Type B pancreatic cell (in vitro differentiated cells): ENCODE measurements around the gene TMEM131L. TPM values are rescaled to one million over a fixed set of nuclear protein-coding genes. Genes with fewer than 3 reads are reported as not detected.

Source experiments
- DNase-seq: peaks from one replicate; pipeline ENCODE4 v3.0.0; 2021; ENCODE audit warnings: mixed read lengths; ENCODE audit not compliant: unreplicated experiment; ENCODE audit errors: extremely low spot score
- H3K27ac Mint-ChIP-seq: 2 replicates; pipeline ENCODE4 v1.8.0; 2021; ENCODE audit warnings: mild to moderate bottlenecking, mixed read lengths
- H3K27me3 Mint-ChIP-seq: 2 replicates; pipeline ENCODE4 v1.8.0; 2021; ENCODE audit warnings: mixed read lengths
- H3K36me3 Mint-ChIP-seq: 2 replicates; pipeline ENCODE4 v1.8.0; 2021; ENCODE audit warnings: mixed read lengths
- H3K4me1 Mint-ChIP-seq: one replicate; pipeline ENCODE4 v1.8.0; 2021; ENCODE audit warnings: mixed read lengths; ENCODE audit not compliant: unreplicated experiment
- H3K4me3 Mint-ChIP-seq: 2 replicates; pipeline ENCODE4 v1.8.0; 2021; ENCODE audit warnings: mild to moderate bottlenecking, mixed read lengths
- H3K9me3 Mint-ChIP-seq: 2 replicates; pipeline ENCODE4 v1.8.0; 2021; ENCODE audit warnings: mixed read lengths
- CTCF ChIP-seq: fragments of 200-600 bp; sonication (generic); conservative IDR thresholded peaks from 2 replicates; pipeline ENCODE4 v1.5.0; 2021; ENCODE audit warnings: antibody characterized with exemption, mild to moderate bottlenecking
- total RNA-seq: library from RNA; stranded (reverse); gene quantifications from 2 replicates; pipeline ENCODE4 v1.2.1, GENCODE V29; 2021; ENCODE audit warnings: low replicate concordance

Gene TMEM131L
- total RNA-seq, 1 donor from 2014 or later, result 21.3 TPM

DNA sequence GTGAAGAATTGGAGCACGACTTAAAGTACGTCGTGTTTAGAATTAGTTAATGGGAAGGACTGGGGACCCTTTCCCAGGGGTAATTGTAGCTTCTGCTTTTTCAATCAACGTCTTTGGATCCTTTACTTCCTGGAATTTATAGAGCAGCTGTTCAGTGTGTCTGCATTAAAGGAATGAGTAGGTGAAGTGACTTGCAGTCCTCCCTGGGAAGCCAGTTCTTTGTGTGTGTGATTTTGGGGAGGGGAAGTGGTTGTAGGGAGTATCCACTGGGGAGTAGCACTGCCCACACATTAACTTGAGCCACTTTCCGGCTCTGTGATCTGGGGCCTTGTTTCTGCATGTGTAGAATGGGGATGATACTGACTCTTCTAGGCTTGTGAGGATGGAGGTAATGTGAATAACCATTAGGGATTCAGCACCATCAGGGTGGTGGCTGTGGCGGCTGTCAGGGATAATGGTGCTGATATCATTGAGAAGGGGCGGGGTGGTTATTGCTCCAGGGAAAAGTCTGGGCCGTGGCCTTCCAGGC lies 54.7 kb downstream of the TMEM131L start:
- Mint-ChIP-seq H3K27me3 (no peaks in the 10 kb centered on the region), H3K27ac (peak overlapping the region; percentile 2), H3K4me1 (peaks cover 50% of the 10 kb centered on the region), H3K9me3 (no peaks in the 10 kb centered on the region), H3K4me3 (no peak overlapping the region), H3K36me3 (peaks cover 4% of the 10 kb centered on the region)
- no peak for DNase-seq
- no peak for TF ChIP-seq CTCF

- peaks cover 50% of the 10 kb centered on the region for H3K4me1 Mint-ChIP-seq
- no peak for TF ChIP-seq CTCF
- H3K36me3 Mint-ChIP-seq, result peaks cover 4% of the 10 kb centered on the region
- H3K27ac Mint-ChIP-seq, result no peak overlapping the region
- H3K9me3 Mint-ChIP-seq, result no peaks in the 10 kb centered on the region
- H3K27me3 Mint-ChIP-seq, result no peaks in the 10 kb centered on the region
- no peak overlapping the region for H3K4me3 Mint-ChIP-seq
- no peak for DNase-seq
These were observed 55.3 kb downstream of the TMEM131L start for GRCh38 chr4:153521478-153521877.

DNA sequence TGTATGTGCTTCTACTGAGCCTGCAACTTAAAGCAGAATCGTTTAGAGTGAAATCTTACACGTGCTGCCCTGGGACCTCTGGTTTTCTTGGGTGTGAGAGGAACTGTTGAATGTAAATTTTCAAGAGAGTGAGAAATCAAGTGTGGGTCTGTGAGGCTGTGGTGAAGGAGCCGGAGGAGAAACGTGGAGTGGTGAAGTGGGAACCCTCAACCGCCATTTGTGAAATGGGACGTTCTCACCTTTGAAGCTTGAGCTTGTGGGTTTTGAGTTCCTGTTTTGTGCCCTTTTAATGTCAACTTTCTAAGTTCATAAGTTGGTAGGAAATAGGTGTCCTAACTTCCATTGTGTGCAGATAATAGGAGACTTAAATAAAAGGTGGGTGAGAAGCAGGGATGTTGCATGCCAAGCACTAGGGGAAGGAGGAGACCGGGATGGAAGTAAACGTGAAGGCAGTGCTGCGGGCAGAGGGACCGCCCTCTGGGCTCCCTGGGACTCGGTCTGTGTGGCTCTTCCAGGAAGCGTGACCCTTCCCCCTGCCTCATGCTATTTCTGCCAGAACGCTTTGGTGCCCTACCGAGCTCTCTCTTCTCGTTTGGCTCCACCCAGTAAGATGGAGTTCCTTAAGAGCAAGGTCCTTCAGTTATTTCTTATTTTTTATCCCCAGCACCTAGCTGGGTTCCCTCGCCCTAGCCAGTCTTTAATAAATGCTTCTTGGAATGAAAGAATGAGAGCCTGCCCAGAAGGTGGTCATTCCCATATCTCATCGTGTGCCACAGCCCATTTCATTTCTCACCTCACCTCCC lies 56.0 kb downstream of the TMEM131L start:
- DNase-seq, result no peak
- Mint-ChIP-seq H3K36me3 (peaks cover 2% of the 10 kb centered on the region), H3K27me3 (no peaks in the 10 kb centered on the region), H3K4me3 (no peak overlapping the region), H3K27ac (no peak overlapping the region), H3K9me3 (no peaks in the 10 kb centered on the region), H3K4me1 (peaks cover 50% of the 10 kb centered on the region)
- TF ChIP-seq CTCF, result no peak

- no peaks in the 10 kb centered on the region for H3K9me3 Mint-ChIP-seq
- no peak for TF ChIP-seq CTCF
- no peak overlapping the region for H3K27ac Mint-ChIP-seq
- peaks cover 50% of the 10 kb centered on the region for H3K4me1 Mint-ChIP-seq
- no peaks in the 10 kb centered on the region for H3K27me3 Mint-ChIP-seq
- DNase-seq, result no peak
- no peak overlapping the region for H3K4me3 Mint-ChIP-seq
- peaks cover 3% of the 10 kb centered on the region for H3K36me3 Mint-ChIP-seq
These were observed 56.6 kb downstream of the TMEM131L start for GRCh38 chr4:153522802-153523094.

- H3K36me3 Mint-ChIP-seq, result peaks cover 3% of the 10 kb centered on the region
- no peak for TF ChIP-seq CTCF
- no peak for DNase-seq
- no peak overlapping the region for H3K4me3 Mint-ChIP-seq
- no peaks in the 10 kb centered on the region for H3K9me3 Mint-ChIP-seq
- H3K4me1 Mint-ChIP-seq, result peaks cover 45% of the 10 kb centered on the region
- H3K27me3 Mint-ChIP-seq, result no peaks in the 10 kb centered on the region
- peak overlapping the region; percentile 17 for H3K27ac Mint-ChIP-seq
These were observed 57.1 kb downstream of the TMEM131L start for GRCh38 chr4:153523164-153523796.
